Eye (tissue), 1 donor: ENCODE data around the gene TNXB.

Experiments used
- DNase-seq: peaks from one replicate; pipeline ENCODE4 v3.0.0-alpha.2; 2015

The TNXB gene, protein sequence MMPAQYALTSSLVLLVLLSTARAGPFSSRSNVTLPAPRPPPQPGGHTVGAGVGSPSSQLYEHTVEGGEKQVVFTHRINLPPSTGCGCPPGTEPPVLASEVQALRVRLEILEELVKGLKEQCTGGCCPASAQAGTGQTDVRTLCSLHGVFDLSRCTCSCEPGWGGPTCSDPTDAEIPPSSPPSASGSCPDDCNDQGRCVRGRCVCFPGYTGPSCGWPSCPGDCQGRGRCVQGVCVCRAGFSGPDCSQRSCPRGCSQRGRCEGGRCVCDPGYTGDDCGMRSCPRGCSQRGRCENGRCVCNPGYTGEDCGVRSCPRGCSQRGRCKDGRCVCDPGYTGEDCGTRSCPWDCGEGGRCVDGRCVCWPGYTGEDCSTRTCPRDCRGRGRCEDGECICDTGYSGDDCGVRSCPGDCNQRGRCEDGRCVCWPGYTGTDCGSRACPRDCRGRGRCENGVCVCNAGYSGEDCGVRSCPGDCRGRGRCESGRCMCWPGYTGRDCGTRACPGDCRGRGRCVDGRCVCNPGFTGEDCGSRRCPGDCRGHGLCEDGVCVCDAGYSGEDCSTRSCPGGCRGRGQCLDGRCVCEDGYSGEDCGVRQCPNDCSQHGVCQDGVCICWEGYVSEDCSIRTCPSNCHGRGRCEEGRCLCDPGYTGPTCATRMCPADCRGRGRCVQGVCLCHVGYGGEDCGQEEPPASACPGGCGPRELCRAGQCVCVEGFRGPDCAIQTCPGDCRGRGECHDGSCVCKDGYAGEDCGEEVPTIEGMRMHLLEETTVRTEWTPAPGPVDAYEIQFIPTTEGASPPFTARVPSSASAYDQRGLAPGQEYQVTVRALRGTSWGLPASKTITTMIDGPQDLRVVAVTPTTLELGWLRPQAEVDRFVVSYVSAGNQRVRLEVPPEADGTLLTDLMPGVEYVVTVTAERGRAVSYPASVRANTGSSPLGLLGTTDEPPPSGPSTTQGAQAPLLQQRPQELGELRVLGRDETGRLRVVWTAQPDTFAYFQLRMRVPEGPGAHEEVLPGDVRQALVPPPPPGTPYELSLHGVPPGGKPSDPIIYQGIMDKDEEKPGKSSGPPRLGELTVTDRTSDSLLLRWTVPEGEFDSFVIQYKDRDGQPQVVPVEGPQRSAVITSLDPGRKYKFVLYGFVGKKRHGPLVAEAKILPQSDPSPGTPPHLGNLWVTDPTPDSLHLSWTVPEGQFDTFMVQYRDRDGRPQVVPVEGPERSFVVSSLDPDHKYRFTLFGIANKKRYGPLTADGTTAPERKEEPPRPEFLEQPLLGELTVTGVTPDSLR (N-terminal part only)

GRCh38 chr6:32109114-32109764, at the start of gene TNXB:
Gene TNXB (minus strand): TSS chr6:32109338. CDS start chr6:32098198, 11,140 bp downstream.
- no peak for DNase-seq

GRCh38 chr6:32158052-32158451, 48.9 kb upstream of the TNXB start:
- DNase-seq: no peak

- DNase-seq: no peak
Measured at GRCh38 chr6:32156891-32157290, 47.8 kb upstream of the TNXB start.

DNA sequence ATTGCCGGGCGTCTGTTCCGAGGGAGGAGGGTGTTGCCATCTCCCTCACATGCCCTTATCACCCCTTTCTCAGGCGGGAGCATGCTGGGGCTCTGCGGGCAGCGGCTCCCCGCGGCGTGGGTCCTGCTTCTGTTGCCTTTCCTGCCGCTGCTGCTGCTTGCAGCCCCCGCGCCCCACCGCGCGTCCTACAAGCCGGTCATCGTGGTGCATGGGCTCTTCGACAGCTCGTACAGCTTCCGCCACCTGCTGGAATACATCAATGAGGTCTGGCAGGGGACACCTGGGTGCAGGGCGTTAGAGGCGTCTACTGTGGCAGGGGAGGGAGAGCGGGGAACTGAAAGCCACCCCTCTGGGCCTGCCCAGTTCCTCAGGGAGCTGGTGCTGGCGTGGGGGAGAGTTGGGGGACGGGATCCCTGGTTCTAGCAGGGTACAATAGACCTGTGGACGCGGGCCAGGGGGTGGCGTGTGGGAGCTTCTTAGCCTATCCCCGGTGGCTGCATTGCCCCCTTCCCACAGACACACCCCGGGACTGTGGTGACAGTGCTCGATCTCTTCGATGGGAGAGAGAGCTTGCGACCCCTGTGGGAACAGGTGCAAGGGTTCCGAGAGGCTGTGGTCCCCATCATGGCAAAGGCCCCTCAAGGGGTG, 45.5 kb upstream of the TNXB start:
- DNase-seq: peak; percentile 84

DNA sequence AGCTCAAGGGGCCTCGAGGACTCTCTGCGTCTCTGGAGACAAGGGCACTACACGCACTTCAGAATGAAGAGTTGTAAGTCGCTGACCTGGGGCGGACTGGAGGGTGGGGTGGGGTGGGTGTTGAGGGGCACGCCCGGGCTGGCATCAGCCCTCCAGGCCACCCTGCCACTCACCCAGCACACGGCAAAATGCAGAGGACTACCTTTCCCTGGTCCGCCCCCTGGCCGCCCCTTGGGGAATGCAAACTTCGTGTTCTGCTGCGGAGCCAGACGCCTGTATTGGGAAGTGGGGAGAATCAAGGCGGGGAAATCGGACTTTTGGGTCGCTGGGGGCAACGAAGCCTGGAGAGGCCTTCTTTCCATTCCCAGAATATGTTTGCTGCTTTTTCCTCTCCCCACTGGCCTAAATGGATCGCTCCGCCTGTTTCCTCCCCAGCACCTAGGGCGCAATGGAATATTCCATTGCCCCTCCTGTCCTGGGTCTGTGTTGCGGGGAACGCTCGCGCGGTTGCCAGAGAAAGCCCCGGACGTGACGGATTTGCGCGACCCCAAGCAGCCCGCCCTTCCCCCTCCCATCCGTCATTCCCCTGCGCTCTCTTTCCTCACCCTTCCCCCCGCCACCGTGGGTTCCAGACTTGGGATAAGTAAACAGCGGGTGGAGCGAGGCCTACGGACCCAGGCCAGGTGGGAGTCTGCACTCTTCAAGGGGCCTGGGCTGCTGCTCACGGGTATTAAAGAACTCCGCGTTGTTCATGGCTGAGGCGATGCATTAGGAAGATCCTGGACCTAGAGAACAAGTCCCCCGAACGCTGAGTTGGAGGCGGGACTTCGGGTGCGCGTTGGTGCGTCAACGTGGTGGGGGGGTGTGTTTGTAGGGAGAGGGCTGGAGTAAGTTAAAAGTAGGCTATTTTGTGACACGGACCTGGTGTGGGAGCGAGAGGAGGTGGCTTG, 44.7 kb upstream of the TNXB start, which contains the start of gene PPT2:
Gene PPT2 (plus strand): TSS at position 578 of the 950 bp plus-strand sequence. CDS start 454 bp downstream, outside the sequence.
- peak; percentile 97 for DNase-seq

DNA sequence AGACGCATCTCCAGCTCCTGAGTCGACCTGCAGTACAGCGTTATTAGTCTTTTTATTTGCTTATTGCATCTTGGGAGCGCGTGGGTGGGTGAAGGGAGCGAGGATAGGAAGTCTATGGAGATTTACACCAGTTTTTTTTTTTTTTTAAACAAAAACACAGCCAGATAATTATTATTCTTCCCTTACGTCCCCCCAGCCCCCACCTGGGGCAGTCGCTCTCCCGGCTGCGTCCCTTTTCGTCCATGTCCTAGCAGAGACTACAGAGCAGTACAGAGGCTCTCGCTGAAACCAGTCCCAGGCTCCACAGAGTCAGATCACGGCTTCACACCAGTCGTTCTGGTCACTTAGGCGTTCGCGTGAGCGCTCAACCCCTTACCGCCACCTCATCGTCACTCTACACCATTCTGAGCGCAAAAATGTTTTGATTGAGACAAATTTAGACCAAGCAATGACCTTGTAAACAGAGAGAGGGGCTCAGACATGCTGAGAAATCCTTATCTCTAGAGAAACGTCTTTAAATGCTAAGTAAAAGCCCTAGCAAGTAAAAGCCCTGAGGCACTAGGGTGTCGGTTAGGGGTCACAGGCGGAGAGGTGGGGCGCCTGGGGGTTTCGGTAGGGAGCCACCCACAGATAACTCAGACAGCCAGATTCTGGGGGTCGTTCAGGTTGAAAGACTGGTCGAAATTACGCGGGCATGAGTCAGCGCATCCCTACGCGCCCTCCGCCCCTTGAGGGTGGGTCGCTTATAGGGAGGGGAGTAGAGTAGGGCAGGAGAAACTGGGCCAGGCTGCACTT, 43.8 kb upstream of the TNXB start:
- peak; percentile 81 for DNase-seq

DNA sequence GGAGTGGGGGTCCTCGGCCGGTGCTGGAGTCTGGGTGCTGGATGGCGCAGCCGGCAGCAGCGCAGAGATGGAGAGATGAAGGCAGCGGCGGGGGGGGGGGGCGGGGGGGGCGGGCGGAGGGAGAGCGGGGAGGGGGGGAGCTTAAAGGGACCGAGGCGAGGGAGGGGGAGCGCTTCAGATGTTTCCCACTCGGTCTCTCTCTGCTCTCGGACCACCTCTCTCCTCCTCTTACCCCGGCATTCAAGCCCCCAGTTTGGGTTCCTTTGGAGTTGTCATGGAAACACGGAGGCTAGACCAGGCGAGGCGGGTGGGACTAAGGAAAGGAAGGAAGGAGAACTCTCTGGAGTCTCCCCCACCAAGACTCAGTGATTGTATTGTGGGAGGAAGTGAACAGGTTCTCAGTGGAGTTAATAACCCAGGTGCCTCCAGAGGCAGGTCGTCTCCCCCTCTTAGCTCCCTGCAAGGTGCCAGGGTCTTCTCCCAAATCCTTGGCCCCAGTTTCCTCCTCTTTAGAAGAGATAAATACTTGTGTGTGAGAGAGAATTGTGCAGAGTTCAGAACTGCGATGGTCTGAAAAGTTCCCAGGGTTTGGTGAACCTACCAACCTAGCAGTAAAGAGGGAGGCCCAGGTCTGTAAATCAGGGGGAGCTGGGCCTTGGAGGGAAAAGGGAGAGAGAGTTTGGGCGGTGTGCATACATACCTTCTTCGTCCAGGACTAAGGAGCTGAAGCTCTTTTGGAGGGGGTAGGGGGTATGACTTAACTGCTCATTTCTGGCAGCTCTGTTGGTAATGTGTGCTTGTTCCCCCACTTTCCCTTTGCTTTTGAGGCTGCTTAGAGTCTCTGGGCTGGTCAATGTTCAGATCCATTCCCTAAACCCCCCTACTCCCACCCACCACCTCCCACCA, 43.0 kb upstream of the TNXB start, which contains the start of gene PRRT1:
Gene PRRT1 (minus strand): TSS at position 77 of the 906 bp plus-strand sequence. CDS start 112 bp downstream, outside the sequence.
- DNase-seq: peak; percentile 39

GRCh38 chr6:32151181-32151862, 42.2 kb upstream of the TNXB start:
- DNase-seq: peak; percentile 62

DNA sequence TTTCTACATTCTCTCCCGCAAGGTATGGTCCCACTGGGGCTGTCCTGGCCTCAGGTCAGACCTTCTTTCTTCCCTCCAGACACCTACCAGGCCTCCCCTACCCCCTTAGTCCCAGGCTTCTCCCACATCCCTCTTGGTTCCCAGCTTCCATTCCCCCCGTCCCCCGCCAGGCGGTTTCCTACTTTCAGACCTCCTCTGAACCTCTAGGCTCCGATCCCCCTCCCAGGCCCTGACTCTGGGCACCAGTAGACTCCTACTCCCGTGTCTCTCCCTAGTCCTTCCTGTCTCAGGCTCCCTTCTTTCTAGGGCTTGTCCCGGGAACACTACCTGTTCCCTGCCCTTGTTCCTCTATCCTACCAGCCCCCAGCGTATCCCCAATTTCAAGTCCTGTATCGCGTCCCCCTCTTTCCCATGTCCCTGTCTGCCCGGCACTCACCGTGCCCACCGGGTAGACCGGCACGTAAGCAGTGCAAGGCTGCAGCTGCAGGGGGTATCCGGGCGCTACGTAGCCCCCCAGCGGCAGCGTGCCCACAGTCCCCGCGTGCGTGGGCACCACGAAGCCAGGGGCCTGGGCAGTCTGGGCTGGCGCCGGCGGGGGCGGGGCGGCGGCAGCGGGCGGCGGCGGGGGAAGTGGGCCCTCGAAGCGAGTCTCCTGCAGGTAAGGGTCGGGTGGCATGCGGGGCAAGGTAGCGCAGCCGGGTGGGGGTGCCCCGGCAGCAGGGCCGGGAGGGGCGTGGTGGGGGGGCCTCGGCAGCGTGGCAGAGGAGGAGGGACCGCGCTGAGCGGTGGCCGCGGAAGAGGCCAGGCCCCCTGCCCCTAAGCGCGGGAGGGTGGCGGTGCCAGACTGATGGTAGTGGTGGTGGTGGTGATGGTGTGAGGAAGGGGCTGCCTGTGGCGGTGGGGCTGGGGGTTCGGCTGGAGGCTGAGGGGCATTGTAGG, 41.1 kb upstream of the TNXB start:
- no peak for DNase-seq

DNA sequence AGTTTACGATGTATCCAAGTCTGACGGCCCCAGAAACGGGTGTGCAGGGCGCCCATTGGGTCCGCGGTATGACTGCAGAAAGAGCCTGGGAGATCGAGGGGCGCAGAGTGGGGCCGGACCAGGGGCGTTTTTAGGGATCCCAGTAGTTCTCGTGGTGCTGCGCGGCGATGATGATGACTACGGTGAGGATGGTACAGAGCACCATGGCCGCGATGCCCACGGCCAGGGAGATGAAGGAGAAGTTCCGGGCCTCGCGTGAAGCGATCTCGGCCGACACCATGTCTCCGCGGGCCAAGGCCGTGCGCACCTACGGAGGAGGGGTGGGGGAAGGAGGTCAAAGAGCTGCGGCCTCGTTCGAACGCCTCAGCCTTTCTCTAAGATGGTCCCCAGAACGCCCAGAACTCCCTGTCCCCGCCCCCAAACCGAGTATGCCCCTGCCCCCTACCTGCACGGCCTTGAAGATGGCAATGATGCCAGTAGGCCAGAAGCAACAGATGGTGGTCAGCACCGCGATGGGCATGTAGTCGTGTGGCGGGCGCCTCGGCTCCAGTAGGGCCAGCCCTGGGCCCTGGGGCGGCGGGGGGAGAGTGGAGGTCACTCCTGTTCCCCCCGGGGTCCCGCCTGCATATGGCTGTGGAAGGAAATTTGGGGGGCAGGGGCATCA, 40.1 kb upstream of the TNXB start:
- DNase-seq: no peak

- DNase-seq: peak; percentile 91
Measured at GRCh38 chr6:32148289-32149091, 39.4 kb upstream of the TNXB start.

- no peak for DNase-seq
Measured at GRCh38 chr6:32147401-32148132, 38.4 kb upstream of the TNXB start.

DNA sequence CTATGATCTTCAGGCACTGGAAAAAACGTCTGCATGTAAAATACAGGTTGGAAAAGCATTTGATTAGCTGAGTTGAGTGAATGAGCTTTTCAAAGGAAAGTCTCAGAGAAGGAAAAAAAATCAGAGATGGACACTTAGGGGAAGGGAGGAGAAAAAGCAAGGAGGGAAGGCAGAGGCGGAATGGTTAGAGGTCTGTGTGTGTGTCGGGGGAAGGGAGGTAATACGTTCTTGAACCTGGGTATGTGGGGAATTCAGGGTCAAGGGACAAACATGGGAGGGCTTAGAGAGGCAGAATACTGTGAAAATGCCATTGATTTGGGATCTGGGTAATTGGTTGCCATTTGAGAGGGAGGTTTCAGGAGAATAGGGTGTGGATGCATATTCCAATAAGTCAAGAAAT, 37.5 kb upstream of the TNXB start:
- DNase-seq: no peak

- DNase-seq: no peak
Measured at GRCh38 chr6:32146287-32146686, 37.1 kb upstream of the TNXB start.
